SW480 (cell line): Measurements from ENCODE around the gene HRH3.

Source experiments
- DNase-seq: peaks from one replicate; pipeline ENCODE4 v3.0.0-alpha.2; 2016; ENCODE audit warnings: low spot score

Gene HRH3

GRCh38 chr20:62243906-62244515, 23.9 kb upstream of the HRH3 start:
- no peak for DNase-seq

GRCh38 chr20:62243106-62243505, 23.0 kb upstream of the HRH3 start:
- no peak for DNase-seq

GRCh38 chr20:62242176-62242575, 22.1 kb upstream of the HRH3 start:
- no peak for DNase-seq

- DNase-seq, result no peak
These were observed 21.4 kb upstream of the HRH3 start for GRCh38 chr20:62241506-62241905.

- no peak for DNase-seq
These were observed 20.1 kb upstream of the HRH3 start for GRCh38 chr20:62240020-62240685.

DNA sequence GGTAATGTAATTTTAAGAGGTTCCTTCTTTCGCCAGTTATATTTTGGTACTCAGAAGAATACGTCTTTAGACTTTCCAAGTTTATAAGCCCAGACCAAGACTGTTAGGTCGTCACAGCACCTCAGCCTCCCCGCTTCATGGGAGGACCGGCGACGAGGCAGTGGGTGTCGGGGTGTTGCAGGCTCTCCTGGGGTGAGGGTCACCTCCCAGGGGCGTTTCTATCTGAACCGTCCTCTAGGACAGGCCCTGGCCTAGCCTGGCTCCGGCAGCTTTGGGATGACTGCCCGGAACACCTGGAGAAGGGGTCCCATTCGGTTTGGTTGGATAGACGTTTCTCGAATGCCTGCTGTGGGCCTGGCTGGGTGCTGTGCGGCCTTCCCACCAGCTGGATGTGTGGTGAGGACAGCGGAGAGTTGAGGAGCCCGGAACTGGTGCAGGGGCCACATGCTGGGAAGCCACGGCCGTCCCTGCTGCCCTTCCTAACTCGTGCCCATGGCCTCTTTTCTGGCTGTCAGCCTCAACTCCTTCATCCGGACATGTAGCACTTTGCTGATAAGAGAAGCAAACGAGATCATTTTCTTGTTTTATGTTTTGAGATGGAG, 19.3 kb upstream of the HRH3 start:
- DNase-seq, result no peak

DNA sequence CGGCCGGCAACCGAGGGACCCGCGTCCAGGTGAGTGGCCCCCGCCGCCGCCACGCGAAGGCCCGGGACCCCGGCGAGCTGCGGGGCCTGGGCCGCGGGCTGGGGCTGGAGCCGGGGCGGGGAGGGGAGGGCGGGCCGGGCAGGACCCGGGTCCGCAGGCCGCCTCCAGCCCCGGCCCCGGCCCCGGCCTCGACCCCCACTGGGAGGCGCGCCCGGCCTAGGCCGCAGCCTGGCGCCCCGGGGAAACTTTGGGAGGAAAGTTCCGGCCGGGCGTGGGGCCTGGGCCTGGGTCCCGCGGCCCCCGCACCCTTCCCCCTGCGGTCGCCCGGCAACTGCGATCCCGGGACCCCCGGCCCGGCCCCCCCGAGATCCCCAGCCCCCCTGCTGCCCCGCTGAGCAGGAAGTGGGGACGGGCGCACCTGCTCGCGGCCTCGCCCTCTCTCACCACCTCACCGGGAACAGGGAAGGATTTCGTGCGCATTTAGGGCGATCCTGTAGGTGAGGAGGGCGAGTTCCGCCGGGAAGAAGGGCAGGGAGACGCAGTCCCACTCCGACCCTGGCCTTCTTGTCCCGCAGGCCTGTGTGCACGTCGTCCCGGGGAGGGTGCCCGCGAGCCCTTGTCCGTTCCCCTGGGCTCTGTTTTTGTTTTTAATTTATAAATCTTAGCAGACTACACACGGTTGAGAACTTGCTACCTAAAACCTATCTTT, 18.6 kb upstream of the HRH3 start:
- peak; percentile 67 for DNase-seq

DNA sequence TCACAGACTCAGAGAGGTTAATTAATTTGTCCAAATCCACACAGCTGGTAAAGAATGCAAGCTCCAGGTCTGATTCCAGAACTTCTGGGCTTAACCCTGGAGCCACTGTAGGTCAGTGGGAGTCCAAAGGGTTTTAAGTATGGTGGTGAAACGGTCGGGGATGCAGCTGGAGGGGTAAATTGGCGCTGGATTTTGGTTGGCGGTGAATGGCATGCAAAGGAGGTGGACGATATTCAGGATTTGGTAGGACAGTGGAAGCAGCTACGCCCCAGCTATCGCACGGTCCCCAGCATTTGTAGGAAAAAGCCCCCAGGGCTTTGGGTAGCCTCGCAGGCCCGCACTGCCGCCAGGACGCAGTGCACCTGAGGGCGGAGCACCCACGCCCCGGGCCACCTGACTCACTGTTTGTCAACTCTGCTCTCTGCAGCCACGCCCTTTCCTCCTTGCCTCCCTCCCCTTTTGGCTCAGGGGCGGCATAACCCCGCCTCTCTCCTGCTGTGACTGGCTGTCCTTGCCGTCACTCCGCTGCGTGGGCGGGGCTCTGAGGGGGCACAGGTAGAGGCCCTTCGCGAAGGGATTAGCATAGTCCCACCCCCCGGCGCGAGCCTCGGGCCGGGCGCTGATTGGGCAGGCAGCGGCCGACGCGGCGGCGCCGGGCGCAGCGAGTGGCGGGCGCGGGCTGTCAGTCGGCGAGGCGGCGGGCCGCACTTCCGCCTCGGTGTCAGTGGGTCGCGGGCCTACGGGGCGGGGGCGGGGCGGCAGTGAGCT, 17.9 kb upstream of the HRH3 start, which contains the start of gene OSBPL2:
OSBPL2 (plus strand) TSS at position 721 of the 768 bp plus-strand sequence. CDS start 17,664 bp downstream, outside the sequence.
- DNase-seq, result peak; percentile 99

DNA sequence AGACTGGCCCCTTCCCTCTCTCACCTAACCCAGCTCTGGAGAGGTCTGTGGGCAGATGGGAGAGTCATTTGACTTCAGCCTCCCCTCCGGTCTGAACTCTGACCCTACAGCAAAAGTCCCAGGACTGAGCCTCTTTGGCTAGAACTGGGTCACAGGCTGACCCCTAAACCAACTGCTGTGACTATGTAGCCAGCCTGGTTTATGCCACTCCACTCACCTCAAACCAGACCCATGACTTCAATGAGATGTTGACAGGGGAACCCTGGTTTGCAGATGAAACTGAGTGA, 17.4 kb upstream of the HRH3 start:
- DNase-seq, result no peak

- no peak for DNase-seq
These were observed 16.9 kb upstream of the HRH3 start for GRCh38 chr20:62236766-62237513.

DNA sequence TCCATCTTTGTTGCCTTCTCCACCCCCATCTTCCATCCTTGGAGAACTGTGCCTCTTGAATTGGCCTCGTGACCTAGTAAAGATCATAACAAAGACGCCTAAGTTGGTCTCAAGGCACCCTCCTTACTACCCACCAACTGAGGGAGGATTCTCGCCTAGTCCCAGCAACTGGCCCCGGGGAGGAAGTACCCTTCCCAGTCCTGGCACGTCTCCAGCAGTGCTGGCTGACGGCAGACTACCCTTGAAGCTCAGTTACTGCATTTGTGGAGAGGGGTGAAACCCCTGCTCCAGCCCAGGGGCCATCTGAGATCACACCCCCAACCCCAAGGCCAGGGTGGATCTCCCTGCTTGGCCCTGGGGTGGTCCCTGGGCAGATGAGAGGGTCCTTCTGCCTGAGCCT, 16.1 kb upstream of the HRH3 start:
- no peak for DNase-seq

GRCh38 chr20:62235777-62236157, 15.7 kb upstream of the HRH3 start:
- no peak for DNase-seq

DNA sequence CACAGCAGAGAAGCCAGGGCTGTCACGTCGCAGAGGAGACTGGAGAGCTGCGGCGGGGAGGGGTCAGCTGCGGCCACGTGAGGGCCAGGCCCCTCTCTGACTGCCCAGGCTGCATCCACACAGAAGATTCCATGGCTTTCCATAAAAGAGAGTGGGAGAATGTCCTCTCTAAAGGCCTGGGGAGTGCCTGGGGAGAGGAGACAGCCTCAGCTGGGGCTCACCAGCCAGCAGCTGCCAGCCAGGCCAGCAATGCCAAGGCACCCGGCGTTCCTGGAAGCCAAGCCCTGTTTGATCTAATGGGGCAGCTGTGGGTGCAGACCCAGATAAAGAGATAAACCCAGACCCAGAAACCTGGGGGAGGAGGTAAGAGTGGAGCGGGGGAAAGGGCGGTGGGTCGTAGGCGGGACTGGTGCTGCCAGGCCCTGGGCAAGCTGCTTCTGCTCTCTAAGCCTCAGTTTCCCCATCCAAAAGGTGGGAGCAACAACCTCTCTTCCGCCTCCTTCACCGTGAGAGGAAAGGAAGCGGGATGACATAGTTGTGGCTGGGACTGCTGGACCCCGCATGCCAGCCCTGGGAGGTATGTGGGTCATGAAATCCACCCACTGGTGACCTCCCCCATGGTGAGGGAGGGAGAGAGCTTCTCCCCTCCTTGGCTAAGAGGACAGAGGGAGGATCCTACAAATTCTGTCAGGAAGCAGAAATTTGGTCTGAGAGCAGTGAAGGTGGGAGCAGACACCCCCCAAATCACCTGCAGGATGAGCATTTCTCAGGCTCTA, 15.1 kb upstream of the HRH3 start:
- DNase-seq, result no peak

DNA sequence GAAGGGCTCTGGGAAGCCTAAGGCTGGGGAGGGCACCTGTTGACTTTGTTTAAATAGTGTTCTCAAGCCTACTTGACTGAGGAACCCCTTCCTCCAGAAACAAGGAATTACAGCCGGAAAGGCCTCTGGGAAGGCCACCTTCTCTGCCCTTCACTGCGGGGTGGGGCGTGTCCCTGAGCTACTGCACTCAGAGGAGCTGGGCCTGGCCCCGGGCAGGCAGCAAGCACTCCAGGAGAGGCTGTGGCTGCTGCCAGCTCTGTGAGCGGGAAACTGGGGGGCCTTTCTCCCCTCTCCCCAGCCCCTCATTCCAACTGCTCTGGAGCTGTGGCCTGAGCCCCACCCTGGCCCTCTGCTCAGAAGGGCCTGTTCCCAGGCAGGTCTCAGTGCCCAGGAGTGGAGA, 14.3 kb upstream of the HRH3 start:
- no peak for DNase-seq

DNA sequence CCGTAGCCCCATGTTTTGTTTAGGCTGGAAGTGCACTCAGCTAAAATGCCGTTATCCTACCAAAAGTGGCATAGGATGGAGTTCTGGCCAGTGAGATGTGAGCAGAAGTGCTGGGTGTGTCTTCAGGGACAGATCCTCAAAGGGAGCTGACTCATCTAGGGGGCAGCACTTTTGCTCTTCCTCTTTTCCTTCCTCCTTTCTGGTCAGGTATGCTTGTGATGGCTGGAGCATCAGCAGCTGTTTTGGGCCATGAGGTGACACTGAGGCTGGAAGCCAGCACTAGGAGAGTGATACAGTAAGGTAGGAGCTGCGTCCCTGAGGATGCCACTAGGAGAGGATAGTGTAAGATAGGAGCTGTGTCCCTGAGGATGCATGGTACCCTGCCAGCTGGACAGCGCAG, 13.6 kb upstream of the HRH3 start:
- DNase-seq, result no peak

DNA sequence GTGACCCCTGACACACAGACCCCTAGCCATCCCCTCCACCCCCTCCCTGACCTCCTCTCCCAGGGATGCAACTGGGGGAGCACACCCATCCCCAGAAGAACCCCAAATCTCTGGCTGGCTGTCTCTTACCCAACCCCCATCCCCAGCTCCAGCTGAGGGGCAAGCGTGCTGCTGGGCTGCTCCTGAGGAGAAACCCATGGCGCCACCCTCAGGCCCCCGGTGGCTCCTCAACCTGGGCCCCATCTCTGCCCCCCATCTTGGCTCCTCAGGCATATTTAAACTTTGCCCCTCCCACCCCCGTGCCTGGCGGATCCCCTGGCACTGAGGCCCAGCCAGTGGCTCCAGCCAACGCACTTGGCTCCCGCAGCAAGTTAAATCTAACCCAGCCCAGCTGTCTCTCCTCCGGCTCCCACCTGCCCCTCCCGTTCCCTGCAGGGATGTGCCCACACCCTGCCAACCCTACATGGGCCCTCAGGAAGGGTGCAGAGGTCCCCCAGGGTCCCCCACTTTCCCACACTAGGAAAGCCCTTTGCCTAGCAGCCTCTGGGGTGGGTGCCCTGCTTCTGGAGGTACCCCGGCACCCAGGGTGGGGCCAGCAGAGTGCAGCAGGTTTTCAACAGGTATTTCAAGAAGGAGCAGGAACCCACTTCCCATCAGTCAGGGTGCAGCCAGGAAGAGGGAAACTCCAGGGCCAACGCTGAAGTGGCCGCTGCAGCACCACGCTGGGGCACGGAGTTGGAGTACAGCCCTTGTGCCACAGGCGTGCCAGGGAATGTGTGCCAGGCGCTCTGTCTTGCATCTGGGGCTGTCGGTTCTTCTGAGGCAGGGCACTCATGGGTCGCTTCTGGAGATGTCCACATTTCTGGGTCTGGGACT, 12.9 kb upstream of the HRH3 start:
- no peak for DNase-seq

DNA sequence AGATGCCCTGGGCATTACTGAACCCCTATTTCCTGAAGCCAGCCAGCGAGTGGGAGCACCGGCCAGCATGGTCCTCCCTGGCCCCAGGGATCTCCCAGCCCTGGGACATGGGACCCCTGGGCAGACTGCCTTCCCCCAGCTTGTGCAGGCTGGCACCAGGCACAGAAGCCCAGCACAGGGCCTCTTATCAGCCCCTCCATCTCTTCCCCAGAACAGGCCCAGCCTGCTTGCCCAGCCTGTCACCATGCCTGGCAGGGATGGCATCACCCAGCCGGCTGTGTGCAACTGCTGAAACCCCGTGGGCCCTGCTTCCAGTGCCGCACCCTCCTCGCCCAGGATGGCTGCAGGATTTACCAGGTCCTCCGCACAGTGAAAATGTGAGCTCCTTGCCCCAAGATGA, 12.1 kb upstream of the HRH3 start:
- no peak for DNase-seq

GRCh38 chr20:62231292-62231691, 11.2 kb upstream of the HRH3 start:
- DNase-seq, result no peak

DNA sequence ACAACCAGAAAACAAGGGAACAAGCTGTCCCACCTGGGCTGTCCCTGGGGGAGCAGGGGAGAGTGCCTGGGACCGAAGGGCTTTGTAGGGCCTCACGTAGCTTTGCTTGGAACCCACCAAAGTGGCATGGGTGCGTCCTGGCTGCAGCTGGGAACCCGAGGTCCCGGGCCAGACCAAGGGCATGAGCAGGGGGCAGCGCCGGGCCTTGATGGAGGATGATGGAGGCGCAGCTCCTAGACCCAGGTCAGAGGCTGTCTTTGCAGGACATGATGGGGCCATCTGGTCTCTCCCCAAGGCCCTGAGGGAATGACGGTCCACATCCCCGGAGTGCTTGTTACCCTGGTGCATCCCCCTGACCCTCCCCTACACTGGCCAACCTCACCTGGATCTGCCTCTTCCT, 10.6 kb upstream of the HRH3 start:
- DNase-seq, result no peak

DNA sequence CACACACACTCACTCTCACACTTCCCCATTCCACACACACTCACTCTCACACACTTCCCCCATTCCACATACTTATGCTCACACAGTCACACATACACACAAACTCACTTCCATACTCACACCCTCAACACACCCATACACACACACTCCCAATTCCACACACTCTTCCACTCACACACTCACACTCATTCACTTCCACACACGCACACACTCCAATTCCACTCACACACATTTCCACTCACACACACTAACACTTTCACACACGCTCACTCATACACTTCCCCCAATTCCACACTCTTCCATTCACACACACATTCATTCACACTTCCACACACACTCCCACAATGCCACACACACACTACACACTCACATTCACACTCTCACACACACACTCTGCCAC, 10.2 kb upstream of the HRH3 start:
- no peak for DNase-seq
